GM12873 (cell line): ENCODE data around the gene MATN1.

ENCODE experiments used
- CTCF ChIP-seq: IDR thresholded peaks from 2 replicates; pipeline ENCODE4 v1.5.1; 2012; ENCODE audit warnings: low read depth, mild to moderate bottlenecking, moderate library complexity, low read length, control low read depth; ENCODE audit not compliant: insufficient read depth; ENCODE audit errors: missing control alignments

Gene MATN1

DNA sequence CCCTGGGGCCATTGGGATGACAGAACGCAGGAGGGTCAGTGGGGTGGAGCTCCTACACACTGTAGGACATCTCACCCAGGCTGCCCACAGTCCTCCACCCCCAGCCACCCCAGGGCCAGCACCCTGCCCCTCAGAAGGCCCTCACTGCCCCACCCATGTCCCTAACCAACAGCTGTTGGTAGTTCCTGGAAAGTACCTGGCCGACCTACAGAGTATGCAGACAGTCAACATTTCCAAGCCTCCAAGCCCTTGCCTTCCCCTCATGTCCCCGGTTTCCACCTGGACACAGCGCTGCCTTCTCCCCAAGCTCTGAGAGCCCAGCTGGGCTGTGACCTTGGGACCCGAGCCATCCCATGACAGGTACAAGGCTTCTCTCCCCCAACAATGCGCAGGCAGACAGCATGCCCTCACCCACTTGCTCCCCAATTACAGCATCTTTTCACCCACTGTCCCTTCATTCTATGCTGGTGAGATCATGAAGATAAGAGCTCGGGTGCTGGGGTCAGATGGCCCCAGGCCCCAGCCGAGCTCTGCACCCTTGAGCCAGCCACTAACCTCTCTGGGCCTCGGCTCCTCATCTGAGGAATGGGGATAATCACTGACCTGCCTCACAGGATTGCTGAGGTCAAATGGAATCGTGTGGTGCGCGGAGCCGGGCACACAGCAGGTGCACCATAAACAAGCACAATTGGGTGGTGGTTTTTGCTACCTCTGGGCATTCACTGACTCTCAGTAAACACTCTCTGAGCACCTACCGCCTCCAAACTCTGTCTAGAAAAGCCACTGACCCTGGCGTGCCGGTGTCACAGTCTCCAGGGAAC is 23.0 kb upstream of the MATN1 start:
- TF ChIP-seq CTCF = no peak

DNA sequence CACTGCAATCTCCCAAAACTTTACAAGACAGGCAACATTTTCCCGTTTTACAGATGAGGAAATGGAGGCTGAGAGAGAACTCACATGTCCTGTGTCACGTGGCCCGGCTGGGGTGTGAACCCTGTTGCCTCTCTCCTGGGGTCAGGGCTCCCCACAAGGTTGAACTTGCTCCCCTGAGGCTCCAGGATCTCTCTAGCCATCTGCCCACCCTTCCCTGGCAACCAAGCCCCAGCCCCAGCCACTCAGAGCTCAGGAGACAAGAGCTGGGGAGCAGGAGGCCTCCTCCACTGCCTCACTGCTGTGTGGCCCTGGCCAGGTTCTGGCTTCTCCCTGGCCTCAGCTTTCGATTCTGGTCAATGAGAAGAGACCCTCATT is 22.4 kb upstream of the MATN1 start:
- TF ChIP-seq CTCF = no peak

GRCh38 chr1:30745156-30745833 is 21.9 kb upstream of the MATN1 start:
- TF ChIP-seq CTCF = no peak

DNA sequence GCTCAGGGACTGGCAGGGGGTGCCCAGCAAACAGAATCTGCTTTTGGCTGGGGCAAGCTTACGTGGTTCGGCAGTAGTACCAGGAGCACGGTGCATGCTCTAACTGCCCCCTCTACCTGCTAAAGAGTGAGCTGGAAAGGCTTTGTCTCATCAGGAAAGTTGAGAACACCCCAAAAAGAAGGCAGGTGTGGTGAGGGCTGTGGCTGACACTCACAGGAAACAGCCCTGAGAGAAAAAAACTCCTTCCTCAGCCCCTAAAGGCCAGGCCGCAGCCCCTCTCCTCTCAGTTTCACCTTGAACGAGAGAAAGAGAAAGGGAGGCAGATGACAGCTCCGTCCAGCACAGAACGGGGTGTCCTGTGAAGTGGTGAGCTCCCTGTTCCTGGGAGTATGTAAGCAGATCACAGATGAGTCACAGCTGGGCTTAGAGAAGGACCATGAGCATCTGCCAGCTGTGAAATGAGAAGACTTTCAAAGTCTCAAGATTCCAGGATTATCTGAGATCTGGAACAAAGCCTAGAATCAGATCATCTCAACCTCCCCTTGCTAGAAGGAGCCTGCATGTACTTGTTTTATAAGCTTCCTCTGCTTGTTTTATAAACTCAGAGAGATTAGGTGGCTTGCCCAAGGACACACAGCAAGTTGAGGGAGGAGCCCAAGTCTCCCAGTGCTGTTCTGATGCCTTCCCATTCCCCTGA is 20.8 kb upstream of the MATN1 start:
- no peak for TF ChIP-seq CTCF

DNA sequence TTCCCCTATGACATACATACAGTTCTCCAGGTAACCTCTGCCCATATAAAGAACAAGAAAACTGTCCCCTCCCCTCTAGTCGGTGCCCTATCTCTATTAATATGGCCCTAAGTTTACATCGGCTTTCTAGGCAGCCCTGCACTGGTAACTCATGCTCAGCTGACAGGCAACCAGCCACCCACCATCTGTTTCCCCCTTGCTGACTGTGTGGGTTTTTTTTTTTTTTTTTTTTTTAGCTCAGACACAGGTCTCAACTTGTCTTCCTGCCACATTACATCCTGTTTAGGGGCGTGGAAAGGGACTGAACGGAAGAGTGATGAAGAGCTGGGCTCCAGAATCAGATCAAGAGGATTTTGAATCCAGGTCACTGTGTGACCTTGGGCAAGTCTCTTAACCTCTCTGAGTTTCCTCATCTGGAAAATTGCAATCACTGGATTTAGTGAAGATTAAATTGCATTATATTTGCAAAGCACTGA is 20.2 kb upstream of the MATN1 start:
- no peak for TF ChIP-seq CTCF

DNA sequence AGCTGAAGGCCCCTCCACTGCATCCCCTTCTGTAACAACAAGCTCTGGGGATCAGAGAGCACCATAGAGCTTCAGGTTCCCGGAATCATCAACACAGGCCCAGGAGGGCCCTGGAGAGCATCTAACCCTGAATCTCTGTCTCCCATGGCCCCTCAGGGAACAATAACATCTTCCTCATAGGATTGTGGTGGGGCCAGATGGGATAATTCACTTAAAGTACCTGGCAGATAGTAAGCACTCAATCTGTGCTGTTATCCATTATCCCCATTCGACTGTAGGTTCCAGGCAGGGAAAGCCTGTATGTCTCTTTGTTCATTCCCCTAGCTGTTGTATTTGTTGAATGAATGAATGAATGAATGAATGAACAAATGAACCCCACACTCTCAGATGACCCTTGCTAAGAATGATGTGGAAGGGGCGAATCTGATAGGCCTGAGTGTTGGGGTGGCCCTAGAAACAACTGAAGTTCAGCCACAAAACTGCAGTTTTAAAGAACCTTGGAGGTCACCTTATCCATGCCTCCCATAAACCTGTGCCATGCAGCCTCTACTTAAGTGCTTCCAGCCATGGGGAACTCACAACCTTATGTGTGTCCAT is 19.7 kb upstream of the MATN1 start:
- no peak for TF ChIP-seq CTCF
